Ascending aorta (tissue), 2 donors: ENCODE data around the gene AGBL1. TPM values are rescaled to one million over a fixed set of nuclear protein-coding genes. Genes with fewer than 3 reads are reported as not detected.

Experiments used
- DNase-seq, 2 donors: peaks; one replicate each; pipeline ENCODE4 v3.0.0-alpha.2; 2019; ENCODE audit warnings: low spot score in 2 of 2
- H3K27ac ChIP-seq, 2 donors: fragments of 200-600 bp; sonication (generic); one replicate each; pipeline ENCODE4 v1.5.1; 2016 to 2017; ENCODE audit warnings: mild to moderate bottlenecking in 1 of 2
- H3K27me3 ChIP-seq: fragments of 200-600 bp; sonication (generic); one replicate; pipeline ENCODE4 v1.5.1; 2017
- H3K36me3 ChIP-seq, 2 donors: fragments of 200-600 bp; sonication (generic); one replicate each; pipeline ENCODE4 v1.5.1; 2016
- H3K4me1 ChIP-seq, 2 donors: fragments of 200-600 bp; sonication (generic); one replicate each; pipeline ENCODE4 v1.5.1; 2016 to 2017; ENCODE audit warnings: mild to moderate bottlenecking in 1 of 2
- H3K4me3 ChIP-seq, 2 donors: fragments of 200-600 bp; sonication (generic); one replicate each; pipeline ENCODE4 v1.5.1; 2016 to 2017; ENCODE audit warnings: mild to moderate bottlenecking in 1 of 2
- H3K9me3 ChIP-seq, 2 donors: fragments of 200-600 bp; sonication (generic); one replicate each; pipeline ENCODE4 v1.5.1; 2016
- CTCF ChIP-seq, 3 experiments: fragments of 200-600 bp in 2 of 3; fragments of 450-650 bp in 1 of 3; sonication (generic) in 2 of 3; IDR thresholded peaks; one replicate each; pipeline ENCODE4 v1.5.1; 2016 to 2019; ENCODE audit warnings: antibody characterized with exemption in 3 of 3, mild to moderate bottlenecking in 1 of 3, moderate library complexity in 1 of 3
- intact Hi-C: fragments of 100-400 bp; cut with DNase I; formaldehyde crosslinking; loops from one replicate; pipeline ENCODE4 v1.15.1; 2023
- total RNA-seq: library from RNA; depleted of rRNA; stranded (reverse); fragments of >200 nt; gene quantifications from one replicate; pipeline ENCODE4 v1.1.0, GENCODE V29; 2016

The AGBL1 gene
- total RNA-seq, 1 donor from 2014 or later, result not detected

GRCh38 chr15:86408261-86408660 lies 328.6 kb downstream of the AGBL1 start:
- H3K4me3 ChIP-seq, result no peak overlapping the region
- H3K36me3 ChIP-seq, result no peaks in the 10 kb centered on the region
- H3K27me3 ChIP-seq, result no peaks in the 10 kb centered on the region
- no peaks in the 10 kb centered on the region for H3K9me3 ChIP-seq
- TF ChIP-seq CTCF (IDR thresholded peaks at IDR 0.05), result no peak
- DNase-seq, result no peak
- H3K4me1 ChIP-seq, result no peaks in the 10 kb centered on the region
- no peak overlapping the region for H3K27ac ChIP-seq
- intact Hi-C loops, result loop anchor here (10.0 kb wide), 1 partner anchor 63 kb away; no protein-coding TSS in a partner anchor

- no peak for DNase-seq
- intact Hi-C loops, result no loop called here
- no peak overlapping the region for H3K4me3 ChIP-seq
These were observed 332.2 kb downstream of the AGBL1 start for GRCh38 chr15:86411916-86412315.

GRCh38 chr15:86413191-86413590 lies 333.5 kb downstream of the AGBL1 start:
- no peaks in the 10 kb centered on the region for H3K9me3 ChIP-seq
- no peak for DNase-seq
- no peaks in the 10 kb centered on the region for H3K27me3 ChIP-seq
- H3K4me3 ChIP-seq, result no peak overlapping the region
- H3K36me3 ChIP-seq, result no peaks in the 10 kb centered on the region
- no peak overlapping the region for H3K27ac ChIP-seq
- no peaks in the 10 kb centered on the region for H3K4me1 ChIP-seq
- intact Hi-C loops, result no loop called here
- no peak for TF ChIP-seq CTCF (IDR thresholded peaks at IDR 0.05)

More at GRCh38 chr15:86411916-86412315, 332.2 kb downstream of the AGBL1 start:
- H3K27me3 ChIP-seq, result no peaks in the 10 kb centered on the region
- no peak for TF ChIP-seq CTCF (IDR thresholded peaks at IDR 0.05)
- H3K4me1 ChIP-seq, result no peaks in the 10 kb centered on the region
- no peak overlapping the region for H3K27ac ChIP-seq
- H3K9me3 ChIP-seq, result no peaks in the 10 kb centered on the region
- no peaks in the 10 kb centered on the region for H3K36me3 ChIP-seq

GRCh38 chr15:86425746-86426145 lies 346.1 kb downstream of the AGBL1 start:
- DNase-seq, result no peak
- no peak overlapping the region for H3K4me3 ChIP-seq
- intact Hi-C loops, result no loop called here
- H3K27me3 ChIP-seq, result no peaks in the 10 kb centered on the region
- no peaks in the 10 kb centered on the region for H3K36me3 ChIP-seq
- no peak overlapping the region for H3K27ac ChIP-seq
- H3K9me3 ChIP-seq, result no peaks in the 10 kb centered on the region
- no peak for TF ChIP-seq CTCF (IDR thresholded peaks at IDR 0.05)
- no peaks in the 10 kb centered on the region for H3K4me1 ChIP-seq

GRCh38 chr15:86432861-86433260 lies 353.2 kb downstream of the AGBL1 start:
- Histone ChIP-seq H3K9me3 (no peaks in the 10 kb centered on the region), H3K27me3 (no peaks in the 10 kb centered on the region), H3K4me3 (no peak overlapping the region), H3K4me1 (no peaks in the 10 kb centered on the region), H3K36me3 (no peaks in the 10 kb centered on the region), H3K27ac (no peak overlapping the region)
- intact Hi-C loops, result no loop called here
- no peak for TF ChIP-seq CTCF (IDR thresholded peaks at IDR 0.05)
- no peak for DNase-seq

- H3K9me3 ChIP-seq, result no peaks in the 10 kb centered on the region
- no peak overlapping the region for H3K27ac ChIP-seq
- H3K4me1 ChIP-seq, result no peaks in the 10 kb centered on the region
- intact Hi-C loops, result no loop called here
- H3K4me3 ChIP-seq, result no peak overlapping the region
- H3K27me3 ChIP-seq, result no peaks in the 10 kb centered on the region
- no peak for TF ChIP-seq CTCF (IDR thresholded peaks at IDR 0.05)
- no peaks in the 10 kb centered on the region for H3K36me3 ChIP-seq
- DNase-seq, result no peak
These were observed 354.3 kb downstream of the AGBL1 start for GRCh38 chr15:86433983-86434382.
